ENCODE data around the gene HDAC4. TPM values are rescaled to one million over a fixed set of nuclear protein-coding genes. Genes with fewer than 3 reads are reported as not detected.

The HDAC4 gene
- total RNA-seq, 6 experiments from 2014 or later: 7.4 to 13.0 (median 9.5) TPM

DNA sequence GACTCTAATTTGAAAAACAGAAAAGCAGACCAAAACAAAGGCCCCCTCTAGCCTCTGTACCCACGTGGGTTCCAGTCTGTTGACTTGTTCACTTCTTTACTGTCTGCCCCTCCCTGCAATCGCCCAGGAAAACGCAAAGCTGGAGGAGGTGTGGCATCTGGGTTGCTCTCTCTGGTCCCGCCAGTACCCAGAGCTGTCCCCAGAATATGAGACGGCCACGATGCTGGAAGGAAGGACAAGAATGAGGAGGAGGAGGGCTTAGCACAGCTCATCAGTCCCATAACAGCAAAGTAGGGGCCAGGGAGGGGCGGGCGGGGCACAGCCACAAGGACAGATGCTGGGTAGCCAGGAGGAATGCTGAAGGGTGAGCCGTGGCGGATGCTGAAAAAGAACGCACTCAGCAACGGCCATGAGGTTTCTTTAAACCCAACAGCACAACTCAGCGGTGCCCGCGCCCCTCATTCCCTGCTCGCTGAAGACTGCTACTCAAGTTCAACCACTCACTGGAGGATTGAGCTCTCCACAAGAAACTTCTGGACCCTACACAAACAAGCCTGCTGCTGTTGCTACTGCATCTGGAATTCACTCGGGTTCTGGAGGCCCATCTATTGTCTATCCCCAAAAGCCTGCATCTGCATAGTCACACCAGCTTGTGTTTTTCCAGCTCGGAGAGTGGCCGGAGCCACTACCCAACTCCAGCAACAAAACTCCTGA lies 187.7 kb downstream of the HDAC4 start:
- H3K4me1 Mint-ChIP-seq (ENCODE audit: low read depth): peaks cover 8% of the 10 kb centered on the region
- no peak overlapping the region for H3K4me3 Mint-ChIP-seq
- peaks cover 1% of the 10 kb centered on the region; the same call in 1 of the 2 replicates for H3K27me3 Mint-ChIP-seq (ENCODE audit: insufficient read depth)
- TF ChIP-seq, protein P1, sequence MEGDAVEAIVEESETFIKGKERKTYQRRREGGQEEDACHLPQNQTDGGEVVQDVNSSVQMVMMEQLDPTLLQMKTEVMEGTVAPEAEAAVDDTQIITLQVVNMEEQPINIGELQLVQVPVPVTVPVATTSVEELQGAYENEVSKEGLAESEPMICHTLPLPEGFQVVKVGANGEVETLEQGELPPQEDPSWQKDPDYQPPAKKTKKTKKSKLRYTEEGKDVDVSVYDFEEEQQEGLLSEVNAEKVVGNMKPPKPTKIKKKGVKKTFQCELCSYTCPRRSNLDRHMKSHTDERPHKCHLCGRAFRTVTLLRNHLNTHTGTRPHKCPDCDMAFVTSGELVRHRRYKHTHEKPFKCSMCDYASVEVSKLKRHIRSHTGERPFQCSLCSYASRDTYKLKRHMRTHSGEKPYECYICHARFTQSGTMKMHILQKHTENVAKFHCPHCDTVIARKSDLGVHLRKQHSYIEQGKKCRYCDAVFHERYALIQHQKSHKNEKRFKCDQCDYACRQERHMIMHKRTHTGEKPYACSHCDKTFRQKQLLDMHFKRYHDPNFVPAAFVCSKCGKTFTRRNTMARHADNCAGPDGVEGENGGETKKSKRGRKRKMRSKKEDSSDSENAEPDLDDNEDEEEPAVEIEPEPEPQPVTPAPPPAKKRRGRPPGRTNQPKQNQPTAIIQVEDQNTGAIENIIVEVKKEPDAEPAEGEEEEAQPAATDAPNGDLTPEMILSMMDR (IDR thresholded peaks at IDR 0.05): no peak
- no peak overlapping the region for H3K27ac Mint-ChIP-seq
- H3K36me3 Mint-ChIP-seq (ENCODE audit: low read depth): no peaks in the 10 kb centered on the region
- H3K9me3 Mint-ChIP-seq: no peaks in the 10 kb centered on the region
- DNase-seq: no peak

DNA sequence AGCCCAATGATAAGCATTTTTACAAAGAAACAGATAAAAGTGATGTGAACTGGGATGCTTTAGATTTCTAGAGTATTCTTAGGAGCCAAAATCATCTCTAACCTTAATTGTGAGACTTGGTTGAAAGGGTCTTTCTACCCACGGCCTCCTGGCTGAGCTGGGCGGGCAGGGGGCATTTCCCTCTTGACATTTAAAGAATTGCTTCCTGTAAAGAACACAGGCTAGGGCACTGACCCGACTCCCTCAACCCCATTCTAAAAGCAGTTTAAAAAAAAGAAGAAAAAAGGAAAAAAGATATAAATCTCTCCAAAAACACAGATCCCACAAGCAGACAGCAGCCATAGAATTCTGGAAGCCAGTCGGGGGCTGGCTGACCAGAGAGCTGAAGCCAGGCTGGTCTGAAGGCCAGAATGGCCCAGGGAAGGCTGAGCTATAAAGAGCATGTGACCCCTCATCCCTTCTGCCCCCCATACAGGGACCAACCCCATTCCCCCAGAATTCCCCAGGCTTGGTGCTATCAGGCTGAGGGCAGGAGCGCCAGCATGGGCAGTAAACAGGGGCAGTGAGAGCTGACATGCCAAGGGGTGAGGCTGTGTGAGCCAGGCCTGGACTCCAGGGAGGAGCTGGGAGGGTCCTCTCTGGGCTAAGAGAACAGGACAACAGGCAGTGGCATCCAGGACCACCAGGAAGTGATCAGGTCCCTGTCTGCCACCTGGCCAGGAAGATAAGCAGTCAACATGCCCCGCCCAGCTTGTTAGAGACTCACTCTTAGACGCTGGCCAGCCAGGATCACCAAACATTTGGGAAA lies 188.5 kb downstream of the HDAC4 start:
- TF ChIP-seq, protein P1 (IDR thresholded peaks at IDR 0.05): no peak
- no peak overlapping the region for H3K27ac Mint-ChIP-seq
- H3K4me3 Mint-ChIP-seq: no peak overlapping the region
- peaks cover 8% of the 10 kb centered on the region for H3K4me1 Mint-ChIP-seq (ENCODE audit: low read depth)
- DNase-seq: no peak
- no peaks in the 10 kb centered on the region for H3K9me3 Mint-ChIP-seq
- no peaks in the 10 kb centered on the region for H3K36me3 Mint-ChIP-seq (ENCODE audit: low read depth)
- H3K27me3 Mint-ChIP-seq (ENCODE audit: insufficient read depth): peaks cover under 1% of the 10 kb centered on the region; the same call in 1 of the 2 replicates

DNA sequence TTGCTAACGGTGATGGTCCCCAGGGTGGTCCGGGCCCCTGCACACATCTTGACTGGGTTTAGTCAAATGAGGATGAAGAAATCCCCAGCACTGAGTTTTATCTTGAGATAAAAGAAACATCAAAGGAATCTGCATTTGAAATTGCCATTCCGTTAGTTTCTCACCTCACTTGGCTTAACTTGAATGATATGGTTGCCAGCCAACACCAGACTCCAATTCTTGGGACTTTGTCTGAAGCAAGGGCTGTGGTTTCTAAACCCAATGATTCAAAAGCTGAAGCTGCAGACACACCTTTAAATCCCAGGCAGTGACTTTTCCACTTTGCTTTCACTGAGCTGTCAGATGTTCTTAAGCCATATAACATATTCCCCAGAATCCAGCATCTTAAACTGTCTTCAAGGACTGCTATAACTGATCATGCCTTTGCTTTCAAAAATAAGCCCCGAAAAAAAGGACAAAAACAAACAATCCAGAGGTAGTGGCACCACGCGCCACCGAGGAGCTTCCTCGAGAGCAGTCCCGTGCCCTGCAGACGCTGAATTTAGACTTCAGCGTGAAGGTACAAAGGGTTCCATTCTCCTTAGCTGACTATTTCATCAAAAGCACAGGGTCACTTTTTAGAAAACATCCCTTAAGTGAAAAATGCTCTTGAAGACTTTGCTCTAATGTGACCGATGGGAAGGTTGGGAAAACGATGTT lies 189.3 kb downstream of the HDAC4 start:
- no peaks in the 10 kb centered on the region for H3K27me3 Mint-ChIP-seq (ENCODE audit: insufficient read depth)
- TF ChIP-seq, protein P1 (IDR thresholded peaks at IDR 0.05): no peak
- no peaks in the 10 kb centered on the region for H3K36me3 Mint-ChIP-seq (ENCODE audit: low read depth)
- no peaks in the 10 kb centered on the region for H3K9me3 Mint-ChIP-seq
- H3K4me1 Mint-ChIP-seq (ENCODE audit: low read depth): peaks cover 3% of the 10 kb centered on the region
- H3K4me3 Mint-ChIP-seq: no peak overlapping the region
- H3K27ac Mint-ChIP-seq: no peak overlapping the region
- DNase-seq: no peak

DNA sequence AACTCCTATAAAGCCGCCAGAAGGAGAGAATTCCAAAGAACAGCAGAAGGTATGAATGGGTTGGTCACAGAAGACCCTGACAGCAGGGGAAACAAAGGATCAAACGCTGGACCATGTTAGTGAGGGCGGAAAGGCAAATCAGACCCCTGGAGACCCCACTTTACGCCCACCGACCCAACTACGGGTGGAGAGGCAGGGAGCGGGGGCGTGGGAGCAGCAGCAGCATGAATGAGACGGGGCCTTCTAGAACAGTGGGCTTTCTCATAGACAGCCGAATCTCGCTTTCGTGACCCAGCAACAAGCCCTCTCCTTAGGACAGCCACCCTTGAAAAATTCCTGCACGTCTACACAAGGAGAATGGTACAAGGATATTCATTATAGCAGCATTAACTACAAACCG lies 191.0 kb downstream of the HDAC4 start:
- Mint-ChIP-seq H3K36me3 (ENCODE audit: low read depth) (no peaks in the 10 kb centered on the region), H3K27me3 (ENCODE audit: insufficient read depth) (no peaks in the 10 kb centered on the region), H3K27ac (no peak overlapping the region), H3K9me3 (no peaks in the 10 kb centered on the region), H3K4me3 (no peak overlapping the region), H3K4me1 (ENCODE audit: low read depth) (no peaks in the 10 kb centered on the region; the same call in 1 of the 2 replicates)
- DNase-seq: no peak
- TF ChIP-seq, protein P1 (IDR thresholded peaks at IDR 0.05): no peak

DNA sequence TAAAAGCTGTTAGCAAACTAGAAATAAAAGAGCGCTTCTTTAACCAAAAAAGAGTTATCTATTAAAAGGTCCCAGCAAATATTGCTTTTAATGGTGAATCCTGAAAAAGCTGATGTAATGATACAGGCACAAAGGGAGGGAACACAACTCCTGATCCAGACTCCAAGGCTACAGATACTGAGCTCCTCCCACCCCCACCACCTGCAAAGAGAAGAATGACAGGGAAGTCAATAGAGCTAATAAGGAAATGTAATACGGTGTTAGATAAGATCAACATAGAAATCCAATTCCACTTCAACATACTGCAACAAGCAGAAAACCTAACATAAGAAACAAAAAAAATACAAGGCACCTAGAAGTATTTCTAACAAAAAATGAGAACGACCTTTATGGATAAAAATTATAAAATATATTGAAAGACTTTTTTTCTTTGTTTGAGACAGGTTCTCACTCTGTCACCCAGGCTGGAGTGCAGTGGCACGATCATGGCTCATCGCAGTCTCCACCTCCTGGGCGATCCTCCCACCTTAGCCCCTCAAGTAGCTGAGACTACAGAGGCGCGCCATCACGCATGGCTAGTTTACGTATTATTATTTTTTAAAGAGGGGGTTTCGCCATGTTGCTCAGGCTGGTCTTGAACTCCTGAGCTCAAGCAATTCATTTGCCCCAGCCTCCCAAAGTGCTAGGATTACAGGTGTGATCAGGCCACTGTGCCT lies 192.2 kb downstream of the HDAC4 start:
- Mint-ChIP-seq H3K36me3 (ENCODE audit: low read depth) (no peaks in the 10 kb centered on the region), H3K27ac (no peak overlapping the region), H3K9me3 (no peaks in the 10 kb centered on the region), H3K4me3 (no peak overlapping the region), H3K27me3 (ENCODE audit: insufficient read depth) (no peaks in the 10 kb centered on the region), H3K4me1 (ENCODE audit: low read depth) (no peaks in the 10 kb centered on the region; the same call in 1 of the 2 replicates)
- no peak for DNase-seq
- TF ChIP-seq, protein P1 (IDR thresholded peaks at IDR 0.05): no peak
